Cardiac fibroblast (primary cell): ENCODE results near the gene RHOT2.

Source experiments
- DNase-seq, 2 donors: peaks; one replicate each; pipeline versions ENCODE4 v3.0.0 to v3.0.0-alpha.2; 2010; ENCODE audit warnings: low read depth in 2 of 2
- H3K4me3 ChIP-seq, 2 donors: replicated peaks in 1 of 2; 1 replicate in 1 of 2; 2 replicates in 1 of 2; pipeline ENCODE4 v1.5.1; 2011; ENCODE audit warnings: low read depth in 2 of 2, low read length in 2 of 2, mild to moderate bottlenecking in 2 of 2, moderate library complexity in 1 of 2
- TF ChIP-seq, protein P1 (sequence below): IDR thresholded peaks from one replicate; pipeline ENCODE4 v1.5.1; 2011; ENCODE audit warnings: low read depth, mild to moderate bottlenecking, low read length, inconsistent platforms

The RHOT2 gene

GRCh38 chr16:667780-668518 is at the start of gene RHOT2:
RHOT2 (plus strand) TSS chr16:668132; CDS start chr16:668200, 68 bp downstream.
- peak within 1 kb of the TSS; percentile 78 to 93 for H3K4me3 ChIP-seq
- TF ChIP-seq, protein P1, sequence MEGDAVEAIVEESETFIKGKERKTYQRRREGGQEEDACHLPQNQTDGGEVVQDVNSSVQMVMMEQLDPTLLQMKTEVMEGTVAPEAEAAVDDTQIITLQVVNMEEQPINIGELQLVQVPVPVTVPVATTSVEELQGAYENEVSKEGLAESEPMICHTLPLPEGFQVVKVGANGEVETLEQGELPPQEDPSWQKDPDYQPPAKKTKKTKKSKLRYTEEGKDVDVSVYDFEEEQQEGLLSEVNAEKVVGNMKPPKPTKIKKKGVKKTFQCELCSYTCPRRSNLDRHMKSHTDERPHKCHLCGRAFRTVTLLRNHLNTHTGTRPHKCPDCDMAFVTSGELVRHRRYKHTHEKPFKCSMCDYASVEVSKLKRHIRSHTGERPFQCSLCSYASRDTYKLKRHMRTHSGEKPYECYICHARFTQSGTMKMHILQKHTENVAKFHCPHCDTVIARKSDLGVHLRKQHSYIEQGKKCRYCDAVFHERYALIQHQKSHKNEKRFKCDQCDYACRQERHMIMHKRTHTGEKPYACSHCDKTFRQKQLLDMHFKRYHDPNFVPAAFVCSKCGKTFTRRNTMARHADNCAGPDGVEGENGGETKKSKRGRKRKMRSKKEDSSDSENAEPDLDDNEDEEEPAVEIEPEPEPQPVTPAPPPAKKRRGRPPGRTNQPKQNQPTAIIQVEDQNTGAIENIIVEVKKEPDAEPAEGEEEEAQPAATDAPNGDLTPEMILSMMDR: peak; percentile 40
- peak; percentile 90 to 94 for DNase-seq

DNA sequence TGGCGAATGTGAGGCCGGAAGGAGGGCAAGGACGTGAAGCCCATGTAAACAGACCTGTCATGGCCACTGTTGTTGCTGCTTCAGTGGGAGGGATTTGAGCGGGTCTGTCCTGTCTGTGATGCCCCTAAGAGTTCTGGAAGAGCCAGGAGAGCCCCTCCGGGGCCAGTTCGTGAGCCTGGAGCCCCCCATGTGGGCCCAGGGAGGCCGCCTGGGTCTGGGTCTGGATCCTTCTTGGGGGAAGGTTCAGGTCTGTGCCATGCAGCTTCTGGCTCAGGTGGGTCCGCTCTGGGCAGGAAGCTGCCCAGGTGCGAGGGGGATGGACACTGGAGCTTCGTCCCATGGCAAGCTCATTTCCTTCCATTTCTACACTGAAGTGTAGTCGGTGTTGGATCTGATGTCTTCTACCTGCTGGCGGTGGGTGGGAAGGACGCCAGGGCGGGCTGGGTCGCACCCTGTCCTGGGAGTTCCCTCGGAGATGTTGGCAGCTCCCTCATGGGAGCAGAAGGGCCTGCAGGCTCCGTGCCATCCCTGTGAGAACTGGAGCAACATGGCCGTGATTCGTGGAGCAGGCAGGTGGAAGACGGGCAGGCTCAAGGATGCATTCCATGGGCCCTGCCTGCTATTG is 48.3 kb upstream of the RHOT2 start:
- no peak overlapping the region for H3K4me3 ChIP-seq

DNA sequence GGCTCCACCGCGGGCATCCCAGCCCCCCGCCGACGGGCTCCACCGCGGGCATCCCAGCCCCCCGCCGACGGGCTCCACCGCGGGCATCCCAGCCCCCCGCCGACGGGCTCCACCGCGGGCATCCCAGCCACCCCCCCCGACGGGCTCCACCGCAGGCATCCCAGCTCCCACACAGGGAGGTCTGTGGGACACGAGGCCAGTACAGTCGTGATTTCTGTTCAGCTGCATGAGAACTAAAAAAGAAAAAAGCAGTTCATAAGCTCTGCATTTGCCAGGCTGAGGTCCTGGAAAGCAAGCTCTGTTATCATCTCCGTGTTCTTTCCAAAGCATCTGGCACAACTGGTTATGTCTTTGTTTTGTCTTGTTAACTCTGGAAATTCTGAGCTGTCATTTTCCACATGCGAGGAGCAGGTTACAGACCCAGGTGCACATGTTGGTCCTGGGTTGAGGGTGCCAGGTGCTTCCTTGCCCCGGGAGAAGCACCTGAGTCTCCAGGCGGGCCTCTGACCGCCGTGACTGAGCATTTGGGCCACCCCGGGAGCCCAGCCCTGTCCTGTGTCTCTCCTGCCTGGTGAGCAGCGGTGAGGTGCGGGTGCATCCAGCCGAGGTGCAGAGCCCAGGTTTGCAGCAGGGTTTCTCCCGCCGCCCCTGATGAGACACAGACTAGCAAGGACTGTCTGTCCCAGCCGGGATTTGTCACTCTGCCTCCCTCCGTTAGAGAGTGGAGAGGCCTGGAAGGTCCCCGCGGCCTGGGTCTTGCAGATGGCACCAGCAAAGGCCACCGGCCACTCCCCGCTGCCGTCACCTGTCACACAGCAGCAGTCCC is 47.0 kb upstream of the RHOT2 start:
- DNase-seq: no peak
- TF ChIP-seq, protein P1: no peak
- no peak overlapping the region for H3K4me3 ChIP-seq

More for the DNA sequence above, 48.3 kb upstream of the RHOT2 start:
- no peak for DNase-seq
- TF ChIP-seq, protein P1: no peak

- no peak for DNase-seq
- TF ChIP-seq, protein P1: no peak
- no peak overlapping the region for H3K4me3 ChIP-seq
These were observed 46.3 kb upstream of the RHOT2 start for GRCh38 chr16:621526-622105.

DNA sequence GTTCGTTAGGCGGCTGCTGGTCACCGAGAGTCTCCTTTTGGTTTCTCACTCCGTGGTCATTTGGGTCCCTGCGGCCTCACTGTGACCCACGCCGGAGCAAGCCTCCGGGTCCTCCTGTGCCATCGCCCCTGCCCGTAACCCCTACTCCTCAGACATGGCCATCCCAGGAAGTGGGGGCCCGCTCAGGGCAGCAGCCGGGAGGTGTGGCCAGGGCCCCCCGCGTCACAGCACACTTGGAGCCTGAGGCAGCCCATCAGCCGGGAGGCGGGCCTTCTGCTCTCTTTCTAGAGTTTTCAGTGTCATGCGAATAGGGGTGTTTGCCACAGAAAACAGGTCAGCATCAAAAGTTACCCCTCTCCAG is 45.0 kb upstream of the RHOT2 start:
- no peak for DNase-seq
- TF ChIP-seq, protein P1: no peak

DNA sequence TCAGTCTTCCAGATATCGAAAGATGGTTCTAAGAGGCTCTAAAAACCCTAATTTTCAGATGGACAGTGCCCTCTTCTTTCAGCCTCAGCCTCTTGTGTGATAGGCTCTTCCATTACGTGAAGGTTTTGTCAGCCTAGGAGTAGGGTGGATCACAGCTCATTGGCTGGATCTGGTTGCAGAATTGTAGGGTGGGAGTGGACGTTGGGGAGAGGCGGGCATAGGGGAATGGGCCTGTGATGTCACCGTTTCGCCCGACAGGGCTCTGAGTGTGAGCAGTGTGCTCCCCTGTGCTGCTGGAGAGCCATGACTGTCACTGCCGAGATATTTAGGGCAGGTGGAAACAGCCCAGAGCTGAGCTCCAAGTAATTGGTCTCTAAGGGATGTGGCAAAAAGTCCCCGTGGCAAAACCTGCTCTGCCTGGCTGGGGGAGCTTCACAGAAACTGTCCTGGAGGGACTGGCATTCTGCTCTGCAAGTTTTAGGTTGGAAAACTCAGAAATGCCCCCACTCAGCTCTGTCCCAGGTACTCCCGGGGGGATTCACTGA is 43.3 kb upstream of the RHOT2 start:
- no peak overlapping the region for H3K4me3 ChIP-seq
- TF ChIP-seq, protein P1: no peak
- DNase-seq: no peak

More for the DNA sequence above, 45.0 kb upstream of the RHOT2 start:
- no peak overlapping the region for H3K4me3 ChIP-seq
